IPS DF 6.9 (cell line): Measurements from ENCODE around the gene APEX1.

ENCODE experiments used
- DNase-seq: peaks from one replicate; pipeline ENCODE4 v3.0.0-alpha.2; 2013; ENCODE audit warnings: low read depth, low spot score
- H3K27ac ChIP-seq: one replicate; pipeline ENCODE4 v1.5.1; 2013; ENCODE audit warnings: low read length, control low read depth
- H3K27me3 ChIP-seq: 2 replicates; pipeline ENCODE4 v1.6.1; 2013; ENCODE audit warnings: mild to moderate bottlenecking, low read length; ENCODE audit not compliant: control insufficient read depth, insufficient read depth
- H3K36me3 ChIP-seq: 2 replicates; pipeline ENCODE4 v1.6.1; 2013; ENCODE audit warnings: low read length; ENCODE audit not compliant: control insufficient read depth, insufficient read depth
- H3K4me1 ChIP-seq: 2 replicates; pipeline ENCODE4 v1.6.1; 2013; ENCODE audit warnings: low read length; ENCODE audit not compliant: control insufficient read depth, insufficient read depth
- H3K4me3 ChIP-seq: 2 replicates; pipeline ENCODE4 v1.5.1; 2013; ENCODE audit warnings: mild to moderate bottlenecking, low read length
- H3K9me3 ChIP-seq: 2 replicates; pipeline ENCODE4 v1.6.1; 2013; ENCODE audit warnings: low read length, inconsistent platforms; ENCODE audit not compliant: control insufficient read depth, insufficient read depth
- WGBS: extraction: QIAGEN DNeasy Blood & Tissue Kit; methylation state at CpG from one replicate; pipeline ENCODE4 v1.1.7; 2013; ENCODE audit warnings: mixed read lengths, missing lambda C conversion rate; ENCODE audit not compliant: insufficient read length, insufficient coverage; 5-methylcytosine and 5-hydroxymethylcytosine counted together

APEX1 gene

GRCh38 chr14:20476776-20477175 lies 21.8 kb downstream of the APEX1 start:
- no peak for DNase-seq
- Histone ChIP-seq H3K27me3 (no peaks in the 10 kb centered on the region), H3K27ac (no peak overlapping the region), H3K4me3 (no peak overlapping the region), H3K36me3 (peaks cover 32% of the 10 kb centered on the region; the same call in 1 of the 2 replicates), H3K4me1 (no peaks in the 10 kb centered on the region), H3K9me3 (no peaks in the 10 kb centered on the region; the same call in 1 of the 2 replicates)
- WGBS = no CpG with 5 or more reads among the region's 5 CpGs

- no peak overlapping the region for H3K4me3 ChIP-seq
- H3K9me3 ChIP-seq = no peaks in the 10 kb centered on the region; the same call in 1 of the 2 replicates
- no CpG with 5 or more reads among the region's 1 CpG for WGBS
- H3K4me1 ChIP-seq = no peaks in the 10 kb centered on the region
- H3K27ac ChIP-seq = no peak overlapping the region
- H3K36me3 ChIP-seq = peaks cover 27% of the 10 kb centered on the region; the same call in 1 of the 2 replicates
- no peak for DNase-seq
- no peaks in the 10 kb centered on the region for H3K27me3 ChIP-seq
Observed at GRCh38 chr14:20477211-20477876, 22.3 kb downstream of the APEX1 start.

- DNase-seq = no peak
- H3K27ac ChIP-seq = no peak overlapping the region
- H3K4me1 ChIP-seq = no peaks in the 10 kb centered on the region
- H3K27me3 ChIP-seq = no peaks in the 10 kb centered on the region
- H3K4me3 ChIP-seq = no peak overlapping the region
- peaks cover 24% of the 10 kb centered on the region; the same call in 1 of the 2 replicates for H3K36me3 ChIP-seq
- H3K9me3 ChIP-seq = no peaks in the 10 kb centered on the region; the same call in 1 of the 2 replicates
- WGBS = no CpG with 5 or more reads among the region's 2 CpGs
Observed at GRCh38 chr14:20478894-20479293, 23.9 kb downstream of the APEX1 start.

GRCh38 chr14:20482382-20482781 lies 27.4 kb downstream of the APEX1 start:
- Histone ChIP-seq H3K27me3 (no peaks in the 10 kb centered on the region), H3K4me1 (peaks cover 2% of the 10 kb centered on the region; the same call in 1 of the 2 replicates), H3K4me3 (no peak overlapping the region), H3K36me3 (peaks cover 3% of the 10 kb centered on the region; the same call in 1 of the 2 replicates), H3K27ac (no peak overlapping the region), H3K9me3 (no peaks in the 10 kb centered on the region)
- DNase-seq = no peak
- WGBS = no CpG with 5 or more reads among the region's 5 CpGs

DNA sequence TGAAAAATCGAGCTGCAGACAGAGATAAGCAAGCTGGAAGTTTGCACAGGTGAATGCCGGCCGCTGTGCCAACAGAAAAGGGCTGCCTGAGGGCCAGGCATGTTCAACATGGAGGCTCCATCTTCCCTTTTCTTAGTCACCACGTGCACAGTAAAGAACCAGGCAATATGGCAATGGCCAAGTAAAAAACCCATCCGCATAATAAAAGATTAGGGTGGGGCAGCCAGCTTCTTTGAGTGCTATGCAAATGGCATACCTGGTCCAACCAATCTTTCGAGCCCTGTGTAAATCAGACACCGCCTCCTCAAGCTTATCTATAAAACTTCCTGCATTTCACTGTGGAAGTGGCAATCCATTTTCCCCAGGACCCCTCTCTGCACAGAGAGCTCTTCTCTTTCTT lies 30.9 kb downstream of the APEX1 start:
- H3K9me3 ChIP-seq = no peaks in the 10 kb centered on the region
- no peaks in the 10 kb centered on the region for H3K27me3 ChIP-seq
- no peak for DNase-seq
- no peaks in the 10 kb centered on the region for H3K36me3 ChIP-seq
- H3K4me3 ChIP-seq = no peak overlapping the region
- H3K27ac ChIP-seq = no peak overlapping the region
- H3K4me1 ChIP-seq = peaks cover 2% of the 10 kb centered on the region; the same call in 1 of the 2 replicates
- WGBS = no CpG with 5 or more reads among the region's 7 CpGs

DNA sequence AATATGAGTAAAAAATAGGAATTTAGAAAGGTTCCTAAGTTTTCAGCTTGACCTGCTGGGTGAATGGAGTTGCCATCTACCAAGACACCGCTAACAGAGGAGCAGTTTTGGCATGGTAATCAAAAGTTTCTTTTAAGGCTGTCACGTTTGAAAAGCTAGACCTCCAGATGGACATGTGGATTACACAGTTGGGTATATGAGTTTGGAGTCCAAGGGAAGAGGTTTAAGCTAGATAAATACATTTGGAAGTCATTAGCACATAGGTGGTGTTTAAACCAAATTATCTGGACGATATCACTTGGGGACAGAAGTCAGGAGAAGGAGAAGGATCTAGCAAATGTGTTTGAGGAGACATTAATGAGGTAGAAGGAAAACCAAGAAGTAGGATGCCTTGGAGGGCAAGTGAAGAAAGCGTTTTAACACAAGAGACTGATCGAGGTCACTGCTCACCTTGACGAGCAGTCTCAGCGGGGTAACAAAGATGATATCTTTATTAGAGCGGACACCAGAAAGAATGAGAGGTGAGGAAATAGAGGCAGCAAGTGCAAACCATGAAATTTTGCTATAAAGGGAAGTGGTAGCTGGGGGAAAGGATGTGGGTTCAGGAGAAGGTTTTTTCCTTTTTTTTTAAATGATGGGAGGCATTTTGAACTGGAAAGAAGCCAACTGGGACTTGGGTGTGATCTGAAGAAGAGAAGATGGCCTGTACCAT lies 31.8 kb downstream of the APEX1 start:
- Histone ChIP-seq H3K27me3 (no peaks in the 10 kb centered on the region), H3K27ac (no peak overlapping the region), H3K4me1 (peaks cover 2% of the 10 kb centered on the region; the same call in 1 of the 2 replicates), H3K4me3 (no peak overlapping the region), H3K9me3 (no peaks in the 10 kb centered on the region), H3K36me3 (no peaks in the 10 kb centered on the region)
- no peak for DNase-seq
- no CpG with 5 or more reads among the region's 8 CpGs for WGBS

GRCh38 chr14:20487396-20487725 lies 32.3 kb downstream of the APEX1 start:
- Histone ChIP-seq H3K27ac (no peak overlapping the region), H3K27me3 (no peaks in the 10 kb centered on the region), H3K36me3 (no peaks in the 10 kb centered on the region), H3K9me3 (no peaks in the 10 kb centered on the region), H3K4me3 (no peak overlapping the region), H3K4me1 (peaks cover 2% of the 10 kb centered on the region; the same call in 1 of the 2 replicates)
- DNase-seq = no peak

- H3K27me3 ChIP-seq = no peaks in the 10 kb centered on the region
- no peak overlapping the region for H3K27ac ChIP-seq
- no peak overlapping the region for H3K4me3 ChIP-seq
- no peak for DNase-seq
- H3K9me3 ChIP-seq = no peaks in the 10 kb centered on the region
- H3K4me1 ChIP-seq = peaks cover 2% of the 10 kb centered on the region; the same call in 1 of the 2 replicates
- H3K36me3 ChIP-seq = no peaks in the 10 kb centered on the region
- WGBS = no CpG with 5 or more reads among the region's 6 CpGs
Observed at GRCh38 chr14:20489093-20489994, 34.3 kb downstream of the APEX1 start.

DNA sequence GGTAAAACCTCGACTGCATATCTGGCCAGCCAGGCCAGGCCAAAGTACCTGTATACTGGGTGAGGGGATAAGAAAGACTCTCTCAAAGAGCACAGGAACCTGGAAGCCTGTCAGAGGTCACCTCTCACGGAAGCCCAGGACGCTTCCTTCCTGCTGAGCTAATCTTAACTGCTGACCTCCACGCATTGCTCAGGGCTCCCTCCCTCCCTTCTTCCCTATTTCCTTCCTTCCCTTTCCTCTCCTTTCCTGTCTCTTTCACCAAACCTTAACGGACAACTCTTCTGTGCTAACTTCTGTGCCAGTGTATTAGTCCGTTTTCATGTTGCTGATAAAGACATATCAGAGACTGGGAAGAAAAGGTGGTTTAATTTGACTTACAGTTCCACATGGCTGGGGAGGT lies 35.5 kb downstream of the APEX1 start:
- H3K9me3 ChIP-seq = no peaks in the 10 kb centered on the region; the same call in 1 of the 2 replicates
- no peaks in the 10 kb centered on the region for H3K36me3 ChIP-seq
- H3K4me1 ChIP-seq = no peaks in the 10 kb centered on the region
- WGBS = no CpG with 5 or more reads among the region's 6 CpGs
- H3K27me3 ChIP-seq = no peaks in the 10 kb centered on the region
- no peak overlapping the region for H3K27ac ChIP-seq
- DNase-seq = no peak
- H3K4me3 ChIP-seq = no peak overlapping the region

DNA sequence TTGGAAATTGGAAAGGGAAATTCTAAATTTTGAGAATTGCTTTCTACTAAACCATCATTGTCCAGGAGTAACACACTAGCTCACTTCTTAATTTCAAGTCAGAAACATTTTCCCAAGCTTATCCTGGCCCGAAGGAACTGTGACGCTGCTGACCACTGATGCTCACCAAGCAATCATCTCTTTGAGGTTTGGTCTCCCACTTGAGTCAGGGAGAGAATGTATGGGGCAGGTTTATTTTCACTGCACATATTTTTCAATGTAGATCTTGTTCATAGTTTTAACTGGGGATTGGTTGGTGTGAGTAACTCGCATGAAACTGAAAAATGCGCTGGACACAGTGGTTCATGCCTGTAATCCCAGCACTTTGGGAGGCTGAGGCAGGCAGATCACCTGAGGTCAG lies 37.5 kb downstream of the APEX1 start:
- H3K9me3 ChIP-seq = no peaks in the 10 kb centered on the region; the same call in 1 of the 2 replicates
- no CpG with 5 or more reads among the region's 4 CpGs for WGBS
- H3K4me3 ChIP-seq = no peak overlapping the region
- no peaks in the 10 kb centered on the region for H3K36me3 ChIP-seq
- no peak overlapping the region for H3K27ac ChIP-seq
- H3K4me1 ChIP-seq = no peaks in the 10 kb centered on the region
- no peak for DNase-seq
- no peaks in the 10 kb centered on the region for H3K27me3 ChIP-seq
